Caki2 (cell line): ENCODE results near the gene SP5. TPM values are rescaled to one million over a fixed set of nuclear protein-coding genes. Genes with fewer than 3 reads are reported as not detected.
A peak's percentile ranks its signal among the peaks of the same experiment; 100 is the strongest.
"Not testable (repeated sequence)": the region's sequence is repeated elsewhere in the genome, so short reads cannot be mapped to it uniquely, and the experiment has no call there.

Experiments used
- DNase-seq: peaks from one replicate; pipeline ENCODE4 v3.0.0-alpha.2; 2015; ENCODE audit warnings: low read depth
- in situ Hi-C: cut with HindIII; loops from 2 replicates; pipeline ENCODE4 v1.10.0; 2016; ENCODE audit warnings: low sequenced_read_pairs, low pct_unique_long_range_greater_than_20kb, mixed read lengths
- total RNA-seq: library from RNA; depleted of rRNA; stranded (reverse); fragments of >200 nt; shearing (Covaris generic); gene quantifications from 2 replicates; pipeline ENCODE4 v1.2.3, GENCODE V29; 2014; ENCODE audit warnings: low replicate concordance

The SP5 gene
- total RNA-seq, 1 experiment from 2014 or later, result 1.8 TPM

GRCh38 chr2:170733798-170734600 is 18.9 kb downstream of the SP5 start:
- in situ Hi-C loops, result no loop called here
- DNase-seq, result no peak

GRCh38 chr2:170734601-170735000 is 19.5 kb downstream of the SP5 start:
- DNase-seq, in situ Hi-C loops: not testable (repeated sequence)

GRCh38 chr2:170736628-170737027 is 21.5 kb downstream of the SP5 start:
- in situ Hi-C loops, result no loop called here
- DNase-seq, result no peak

GRCh38 chr2:170737406-170737805 is 22.3 kb downstream of the SP5 start:
- DNase-seq, result no peak
- in situ Hi-C loops, result no loop called here

- DNase-seq, result no peak
- in situ Hi-C loops, result no loop called here
Observed at GRCh38 chr2:170737821-170738220, 22.7 kb downstream of the SP5 start.

GRCh38 chr2:170739048-170739447 is 23.9 kb downstream of the SP5 start:
- DNase-seq, result peak; percentile 8
- in situ Hi-C loops, result no loop called here

- no peak for DNase-seq
- in situ Hi-C loops, result no loop called here
Observed at GRCh38 chr2:170739507-170740046, 24.4 kb downstream of the SP5 start.

- no peak for DNase-seq
- in situ Hi-C loops, result no loop called here
Observed at GRCh38 chr2:170740660-170741059, 25.5 kb downstream of the SP5 start.

GRCh38 chr2:170742000-170742399 is 26.9 kb downstream of the SP5 start:
- no peak for DNase-seq
- in situ Hi-C loops, result no loop called here

- in situ Hi-C loops, result no loop called here
- no peak for DNase-seq
Observed at GRCh38 chr2:170742896-170743529, 27.9 kb downstream of the SP5 start.

- in situ Hi-C loops, result no loop called here
- DNase-seq, result no peak
Observed at GRCh38 chr2:170743530-170744239, 28.5 kb downstream of the SP5 start.

GRCh38 chr2:170744248-170745002 is 29.3 kb downstream of the SP5 start:
- no peak for DNase-seq

GRCh38 chr2:170745305-170745704 is 30.2 kb downstream of the SP5 start:
- in situ Hi-C loops, result no loop called here

More at GRCh38 chr2:170744248-170745002, 29.3 kb downstream of the SP5 start:
- in situ Hi-C loops, result no loop called here

GRCh38 chr2:170747921-170748320 is 32.8 kb downstream of the SP5 start:
- peak; percentile 33 for DNase-seq
- in situ Hi-C loops, result no loop called here

More at GRCh38 chr2:170745305-170745704, 30.2 kb downstream of the SP5 start:
- no peak for DNase-seq

- DNase-seq, in situ Hi-C loops: not testable (repeated sequence)
Observed at GRCh38 chr2:170751555-170751954, 36.4 kb downstream of the SP5 start.

- DNase-seq, result no peak
- in situ Hi-C loops, result no loop called here
Observed at GRCh38 chr2:170761572-170761971, 46.4 kb downstream of the SP5 start.

GRCh38 chr2:170762760-170763159 is 47.6 kb downstream of the SP5 start:
- in situ Hi-C loops, result no loop called here

GRCh38 chr2:170763232-170763631 is 48.1 kb downstream of the SP5 start:
- in situ Hi-C loops, result no loop called here
- no peak for DNase-seq

More at GRCh38 chr2:170762760-170763159, 47.6 kb downstream of the SP5 start:
- no peak for DNase-seq
